Right lobe of liver (tissue), 6 donors: ENCODE results near the gene SPG21. TPM values are rescaled to one million over a fixed set of nuclear protein-coding genes. Genes with fewer than 3 reads are reported as not detected.
A peak's percentile ranks its signal among the peaks of the same experiment; 100 is the strongest.

Experiments
- ATAC-seq, 4 donors: fragments of 200-7000 bp; cut with Tn5 transposase; one replicate each; pipeline ENCODE4 v1.9.1; 2020; ENCODE audit warnings: mild to moderate bottlenecking in 4 of 4, moderate library complexity in 4 of 4
- DNase-seq, 3 donors: peaks; one replicate each; pipeline ENCODE4 v3.0.0-alpha.2; 2020
- H3K27ac ChIP-seq, 3 donors: fragments of 200-600 bp; one replicate each; pipeline ENCODE4 v1.8.0; 2022
- H3K27me3 ChIP-seq, 2 donors: fragments of 200-600 bp; one replicate each; pipeline ENCODE4 v1.8.0; 2022
- H3K36me3 ChIP-seq, 4 donors: fragments of 200-600 bp; sonication (generic) in 1 of 4; one replicate each; pipeline versions ENCODE4 v1.5.1 to v1.8.0; 2017 to 2022; ENCODE audit warnings: control low read depth in 1 of 4
- H3K4me1 ChIP-seq, 4 donors: fragments of 200-600 bp; sonication (generic) in 1 of 4; one replicate each; pipeline versions ENCODE4 v1.5.1 to v1.8.0; 2017 to 2022; ENCODE audit warnings: control low read depth in 1 of 4
- H3K4me3 ChIP-seq, 3 donors: fragments of 200-600 bp; one replicate each; pipeline ENCODE4 v1.8.0; 2022
- H3K9me3 ChIP-seq, 4 donors: fragments of 200-600 bp; sonication (generic) in 1 of 4; one replicate each; pipeline versions ENCODE4 v1.5.1 to v1.8.0; 2017 to 2022; ENCODE audit warnings: control low read depth in 1 of 4
- POLR2A ChIP-seq: fragments of 450-650 bp; IDR thresholded peaks from one replicate; pipeline ENCODE4 v1.6.1; 2017; ENCODE audit warnings: antibody characterized with exemption, mild to moderate bottlenecking
- WGBS: methylation state at CpG from one replicate; pipeline ENCODE4 v1.1.6; 2018; ENCODE audit warnings: low coverage, low lambda C conversion rate; ENCODE audit not compliant: insufficient coverage; ENCODE audit errors: missing lambda C conversion rate; 5-methylcytosine and 5-hydroxymethylcytosine counted together
- intact Hi-C, 2 donors: fragments of 100-400 bp; cut with DNase I; formaldehyde crosslinking; loops; one replicate each; pipeline versions ENCODE4 v1.11.2 to v1.14.1; 2022
- total RNA-seq, 6 experiments: library from RNA; depleted of rRNA in 2 of 6; stranded (reverse); fragments of >200 nt in 2 of 6; fragmentation: NEBNext Ultra II Directional in 3 of 6; extraction: Animal tissue kit (Norgen Biotek cat#: 25700) in 3 of 6; gene quantifications; one replicate each; pipeline versions ENCODE4 v1.1.0 to v1.2.4, GENCODE V29; 2016 to 2023
- TF ChIP-seq, protein P1 (sequence below), 4 donors: fragments of 200-600 bp in 3 of 4; fragments of 450-650 bp in 1 of 4; IDR thresholded peaks; one replicate each; pipeline versions ENCODE4 v1.5.1 to v1.8.0; 2016 to 2022; ENCODE audit warnings: antibody characterized with exemption in 4 of 4, mild to moderate bottlenecking in 2 of 4
- donor health status: DM: no; HTN: yes; CAD: no.
- donor health status: DM: no; HTN: no; CAD: no.
- donor health status: DM: no; HTN: no; CAD: no.
- donor health status: DM: no; HTN: yes; CAD: no.
- donor health status: DM: no; HTN: yes; CAD: no.

SPG21 gene
- total RNA-seq, 6 experiments from 2014 or later, result 35.2 to 70.4 (median 52.2) TPM

DNA sequence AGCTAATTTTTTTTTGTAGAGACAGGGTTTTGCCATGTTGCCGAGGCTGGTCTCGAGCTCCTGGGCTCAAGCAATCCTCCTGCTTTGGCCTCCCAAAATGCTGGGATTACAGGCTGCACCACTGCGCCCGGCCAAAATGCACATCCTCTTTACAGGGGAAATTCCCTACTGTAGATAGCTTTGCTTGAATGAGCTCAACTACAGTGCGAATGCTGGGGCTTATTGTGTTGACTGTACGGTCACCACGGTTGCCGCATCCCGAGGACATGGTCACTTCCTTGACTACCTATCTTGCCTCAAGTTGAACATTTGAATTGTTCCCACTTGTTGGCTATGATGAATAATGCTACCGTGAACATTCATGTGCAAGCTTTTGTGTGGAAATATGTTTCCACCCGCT is 45.0 kb upstream of the SPG21 start:
- H3K27me3 ChIP-seq, result no peaks in the 10 kb centered on the region
- no peak for TF ChIP-seq POLR2A
- TF ChIP-seq, protein P1, sequence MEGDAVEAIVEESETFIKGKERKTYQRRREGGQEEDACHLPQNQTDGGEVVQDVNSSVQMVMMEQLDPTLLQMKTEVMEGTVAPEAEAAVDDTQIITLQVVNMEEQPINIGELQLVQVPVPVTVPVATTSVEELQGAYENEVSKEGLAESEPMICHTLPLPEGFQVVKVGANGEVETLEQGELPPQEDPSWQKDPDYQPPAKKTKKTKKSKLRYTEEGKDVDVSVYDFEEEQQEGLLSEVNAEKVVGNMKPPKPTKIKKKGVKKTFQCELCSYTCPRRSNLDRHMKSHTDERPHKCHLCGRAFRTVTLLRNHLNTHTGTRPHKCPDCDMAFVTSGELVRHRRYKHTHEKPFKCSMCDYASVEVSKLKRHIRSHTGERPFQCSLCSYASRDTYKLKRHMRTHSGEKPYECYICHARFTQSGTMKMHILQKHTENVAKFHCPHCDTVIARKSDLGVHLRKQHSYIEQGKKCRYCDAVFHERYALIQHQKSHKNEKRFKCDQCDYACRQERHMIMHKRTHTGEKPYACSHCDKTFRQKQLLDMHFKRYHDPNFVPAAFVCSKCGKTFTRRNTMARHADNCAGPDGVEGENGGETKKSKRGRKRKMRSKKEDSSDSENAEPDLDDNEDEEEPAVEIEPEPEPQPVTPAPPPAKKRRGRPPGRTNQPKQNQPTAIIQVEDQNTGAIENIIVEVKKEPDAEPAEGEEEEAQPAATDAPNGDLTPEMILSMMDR (IDR thresholded peaks at IDR 0.05), result no peak
- peaks cover 0 to 17% (median 7%) of the 10 kb centered on the region in 4 donors for H3K4me1 ChIP-seq
- no peaks in the 10 kb centered on the region for H3K36me3 ChIP-seq
- no peak overlapping the region for H3K4me3 ChIP-seq
- H3K27ac ChIP-seq, result no peak overlapping the region
- no peaks in the 10 kb centered on the region for H3K9me3 ChIP-seq
- ATAC-seq (no peak), DNase-seq (no peak)
- intact Hi-C loops, result loop anchor here (5.0 to 10.0 kb wide), 2 partner anchors 68 to 240 kb away; no protein-coding TSS in a partner anchor
- WGBS, result 80% methylated on average over 2 of the region's 11 CpGs

DNA sequence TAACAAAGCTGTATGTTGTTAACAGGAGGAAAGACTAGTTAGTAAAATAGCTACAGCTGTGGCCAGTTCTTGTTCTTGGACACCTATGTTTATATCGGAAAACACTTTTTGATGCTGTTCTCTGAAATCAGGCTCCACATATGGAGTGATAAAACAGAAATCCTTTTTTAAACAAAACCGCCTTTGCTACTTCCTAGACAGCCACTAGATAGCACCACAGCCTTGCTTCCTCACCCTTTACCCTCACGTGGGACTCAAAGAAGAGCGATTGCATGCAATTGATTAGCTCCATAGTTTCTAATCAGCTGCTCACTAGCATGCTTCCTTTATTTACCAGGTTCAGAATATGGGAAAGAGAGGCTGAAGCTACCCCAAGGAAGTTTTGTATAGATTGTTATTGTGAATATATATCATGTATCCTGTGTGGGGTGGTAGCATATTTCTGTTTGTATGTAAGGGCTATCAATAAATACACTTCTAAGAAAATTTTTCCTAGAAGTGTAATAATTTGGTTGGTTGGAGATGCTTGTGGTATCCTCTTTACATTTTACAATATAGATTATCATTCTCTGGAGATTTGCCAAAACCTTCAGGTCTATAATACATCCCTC is 44.0 kb upstream of the SPG21 start:
- 4% methylated on average over 4 of the region's 4 CpGs for WGBS
- TF ChIP-seq, protein P1 (IDR thresholded peaks at IDR 0.05), result peak; percentile 59 to 66 (median 62)
- TF ChIP-seq POLR2A, result no peak
- Histone ChIP-seq H3K27me3 (no peaks in the 10 kb centered on the region), H3K27ac (peak overlapping the region; percentile 4 to 69 (median 28)), H3K4me3 (no peak overlapping the region), H3K9me3 (no peaks in the 10 kb centered on the region), H3K4me1 (peaks cover 0 to 17% (median 7%) of the 10 kb centered on the region in 4 donors), H3K36me3 (no peaks in the 10 kb centered on the region)
- ATAC-seq (peak; percentile 36 to 59 (median 56)), DNase-seq (no peak)
- intact Hi-C loops, result loop anchor here (5.0 to 10.0 kb wide), 2 partner anchors 69 to 241 kb away; no protein-coding TSS in a partner anchor

DNA sequence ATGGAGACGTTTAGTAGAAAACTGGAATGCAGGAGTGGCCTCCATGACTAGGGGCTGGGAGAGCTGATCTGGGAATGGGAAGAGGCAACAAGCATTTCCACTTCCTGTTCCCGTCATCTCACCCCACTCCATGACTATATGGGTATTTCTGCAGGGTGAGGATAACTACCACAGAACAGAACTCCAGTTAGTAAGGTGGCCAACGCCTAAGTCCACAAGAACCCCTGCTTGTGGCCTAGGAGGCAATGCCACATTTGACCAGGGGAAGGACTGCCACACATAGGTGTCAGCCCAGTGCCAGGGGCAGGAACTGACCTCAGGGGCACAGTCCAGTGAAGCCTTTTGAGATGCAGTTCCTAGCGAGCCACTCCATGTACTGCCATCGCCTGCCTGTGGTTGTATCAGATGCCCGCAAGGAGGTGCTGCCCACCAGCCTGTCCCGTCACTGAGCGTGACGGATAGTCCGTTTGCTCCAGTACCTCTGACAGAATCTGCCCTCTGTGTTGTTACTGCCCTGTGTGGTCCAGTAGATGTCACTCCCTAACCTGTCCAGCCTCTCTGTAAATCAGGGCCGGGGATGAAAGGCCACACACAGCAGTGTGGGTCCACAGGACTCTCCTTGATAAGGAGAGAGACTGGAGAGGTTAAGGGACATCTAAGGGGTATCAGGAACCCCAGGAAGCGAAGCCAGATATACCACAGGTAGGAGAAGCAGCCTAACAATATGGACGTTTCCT is 43.3 kb upstream of the SPG21 start:
- 28% methylated on average over 5 of the region's 13 CpGs for WGBS

DNA sequence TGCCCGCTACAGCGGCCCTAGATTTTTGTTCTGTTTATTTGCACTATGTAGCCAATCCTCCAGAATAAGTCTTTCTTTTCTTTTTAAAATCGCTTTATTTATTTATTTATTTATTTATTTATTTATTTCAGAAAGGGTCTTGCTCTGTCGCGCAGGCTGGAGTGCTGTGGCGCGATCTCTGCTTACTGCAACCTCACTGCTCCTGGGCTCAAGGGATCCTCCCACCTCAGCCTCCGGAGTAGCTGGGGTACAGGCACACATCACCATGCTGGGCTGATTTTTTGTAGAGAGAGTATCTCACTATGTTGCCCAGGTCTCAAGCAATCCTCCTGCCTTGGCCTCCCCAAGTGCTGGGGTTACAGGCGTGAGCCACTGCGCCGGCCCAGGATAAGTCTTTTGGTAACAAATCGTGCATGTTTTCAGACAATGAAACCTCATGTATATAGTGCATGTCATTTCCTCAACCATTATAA is 40.1 kb upstream of the SPG21 start:
- no peak for ATAC-seq
- Histone ChIP-seq H3K4me3 (peak overlapping the region; percentile 75 to 96 (median 93)), H3K27me3 (no peaks in the 10 kb centered on the region), H3K4me1 (peaks cover 0 to 26% (median 13%) of the 10 kb centered on the region in 4 donors), H3K9me3 (no peaks in the 10 kb centered on the region), H3K36me3 (peaks cover 0 to 12% (median 4%) of the 10 kb centered on the region in 4 donors), H3K27ac (peak overlapping the region in 1 of 3 donors; percentile 54)
- intact Hi-C loops, result loop anchor here (5.0 to 10.0 kb wide), 2 partner anchors 73 to 245 kb away; no protein-coding TSS in a partner anchor
- DNase-seq, result no peak
- WGBS, result 56% methylated on average over 8 of the region's 12 CpGs
- TF ChIP-seq POLR2A, result no peak
- TF ChIP-seq, protein P1 (IDR thresholded peaks at IDR 0.05), result no peak

More for the DNA sequence above, 43.3 kb upstream of the SPG21 start:
- Histone ChIP-seq H3K36me3 (no peaks in the 10 kb centered on the region), H3K27ac (peak overlapping the region; percentile 4 to 69 (median 28)), H3K9me3 (no peaks in the 10 kb centered on the region), H3K4me3 (no peak overlapping the region), H3K27me3 (no peaks in the 10 kb centered on the region), H3K4me1 (peaks cover 0 to 24% (median 10%) of the 10 kb centered on the region in 4 donors)
- TF ChIP-seq POLR2A, result no peak
- TF ChIP-seq, protein P1 (IDR thresholded peaks at IDR 0.05), result peak; percentile 79 to 91 (median 87)
- intact Hi-C loops, result loop anchor here (5.0 to 10.0 kb wide), 2 partner anchors 69 to 242 kb away; no protein-coding TSS in a partner anchor
- DNase-seq, result peak; percentile 80 to 93 (median 92)
- ATAC-seq, result peak; percentile 90 to 95 (median 91)
